ENCODE data around the gene MCRS1. TPM values are rescaled to one million over a fixed set of nuclear protein-coding genes. Genes with fewer than 3 reads are reported as not detected.

The MCRS1 gene
- total and polyA plus RNA-seq, 4 donors, result 20.0 to 33.1 (median 26.1) TPM

DNA sequence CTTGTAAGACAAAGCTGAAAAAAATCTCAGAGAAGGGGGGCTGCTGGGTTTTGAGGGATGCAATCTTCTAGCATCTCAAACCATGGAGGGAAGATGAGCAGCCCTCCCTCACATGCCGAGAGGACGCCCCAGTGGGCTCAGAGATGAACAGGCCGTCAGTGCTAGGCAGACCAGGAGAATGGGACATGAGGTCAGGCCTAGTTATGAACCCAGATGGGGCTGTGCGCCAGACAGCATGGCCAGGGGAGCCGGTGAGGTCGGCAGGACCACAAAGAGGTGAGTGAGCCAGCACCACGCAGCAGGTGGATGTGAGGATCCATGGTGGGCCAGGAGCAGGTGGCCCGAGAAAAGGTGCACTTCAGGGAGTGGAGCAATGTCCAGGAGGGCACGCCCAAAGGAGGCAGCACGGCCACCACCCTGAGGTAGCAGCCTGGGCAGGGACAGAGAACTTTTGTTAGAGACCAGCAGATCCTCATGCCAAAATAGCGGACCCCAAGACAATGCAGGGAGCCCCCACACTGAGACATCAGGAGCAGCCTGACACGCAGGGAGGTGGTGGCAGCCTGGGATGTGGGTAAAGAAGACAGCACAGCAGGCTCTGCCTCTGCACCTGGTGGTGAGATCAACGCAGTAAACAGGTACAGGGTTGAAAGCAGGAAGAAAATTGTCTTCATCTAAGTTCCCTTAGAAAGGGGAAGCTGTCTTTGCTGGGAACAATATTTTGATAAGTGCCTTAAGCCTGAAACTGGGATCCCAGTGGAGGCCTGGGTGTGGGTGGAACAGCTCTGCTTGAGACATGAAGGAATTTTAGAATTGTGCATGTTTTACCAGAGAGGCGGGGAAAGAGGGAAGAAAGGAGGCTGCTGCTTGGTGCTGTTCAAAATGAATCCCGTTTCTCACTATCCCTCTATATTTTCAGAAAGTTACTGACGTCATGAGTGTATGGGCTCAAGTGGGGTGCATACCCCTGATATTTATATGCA lies 17.8 kb upstream of the MCRS1 start:
- no peak for TF ChIP-seq HNF4A (conservative IDR thresholded peaks at IDR 0.05)
- TF ChIP-seq YY1 (IDR thresholded peaks at IDR 0.05), result no peak
- no peak for TF ChIP-seq GABPA (IDR thresholded peaks at IDR 0.05 in 1 of 2, conservative IDR thresholded peaks at IDR 0.05 in 1 of 2)
- no peak for TF ChIP-seq EGR1 (IDR thresholded peaks at IDR 0.05; ENCODE audit: low read depth in 2 of 2)
- TF ChIP-seq FOXA2 (IDR thresholded peaks at IDR 0.05), result no peak
- TF ChIP-seq, protein P1, sequence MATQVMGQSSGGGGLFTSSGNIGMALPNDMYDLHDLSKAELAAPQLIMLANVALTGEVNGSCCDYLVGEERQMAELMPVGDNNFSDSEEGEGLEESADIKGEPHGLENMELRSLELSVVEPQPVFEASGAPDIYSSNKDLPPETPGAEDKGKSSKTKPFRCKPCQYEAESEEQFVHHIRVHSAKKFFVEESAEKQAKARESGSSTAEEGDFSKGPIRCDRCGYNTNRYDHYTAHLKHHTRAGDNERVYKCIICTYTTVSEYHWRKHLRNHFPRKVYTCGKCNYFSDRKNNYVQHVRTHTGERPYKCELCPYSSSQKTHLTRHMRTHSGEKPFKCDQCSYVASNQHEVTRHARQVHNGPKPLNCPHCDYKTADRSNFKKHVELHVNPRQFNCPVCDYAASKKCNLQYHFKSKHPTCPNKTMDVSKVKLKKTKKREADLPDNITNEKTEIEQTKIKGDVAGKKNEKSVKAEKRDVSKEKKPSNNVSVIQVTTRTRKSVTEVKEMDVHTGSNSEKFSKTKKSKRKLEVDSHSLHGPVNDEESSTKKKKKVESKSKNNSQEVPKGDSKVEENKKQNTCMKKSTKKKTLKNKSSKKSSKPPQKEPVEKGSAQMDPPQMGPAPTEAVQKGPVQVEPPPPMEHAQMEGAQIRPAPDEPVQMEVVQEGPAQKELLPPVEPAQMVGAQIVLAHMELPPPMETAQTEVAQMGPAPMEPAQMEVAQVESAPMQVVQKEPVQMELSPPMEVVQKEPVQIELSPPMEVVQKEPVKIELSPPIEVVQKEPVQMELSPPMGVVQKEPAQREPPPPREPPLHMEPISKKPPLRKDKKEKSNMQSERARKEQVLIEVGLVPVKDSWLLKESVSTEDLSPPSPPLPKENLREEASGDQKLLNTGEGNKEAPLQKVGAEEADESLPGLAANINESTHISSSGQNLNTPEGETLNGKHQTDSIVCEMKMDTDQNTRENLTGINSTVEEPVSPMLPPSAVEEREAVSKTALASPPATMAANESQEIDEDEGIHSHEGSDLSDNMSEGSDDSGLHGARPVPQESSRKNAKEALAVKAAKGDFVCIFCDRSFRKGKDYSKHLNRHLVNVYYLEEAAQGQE (IDR thresholded peaks at IDR 0.05), result no peak
- no peak for TF ChIP-seq FOXA1 (IDR thresholded peaks at IDR 0.05)
- TF ChIP-seq ZBTB33 (IDR thresholded peaks at IDR 0.05), result no peak
- TF ChIP-seq TAF1 (conservative IDR thresholded peaks at IDR 0.05), result no peak
- TF ChIP-seq CTCF (IDR thresholded peaks at IDR 0.05; ENCODE audit: low read depth, low read length, missing input control), result no peak
- TF ChIP-seq NR2F2 (IDR thresholded peaks at IDR 0.05), result no peak
- TF ChIP-seq SP1 (IDR thresholded peaks at IDR 0.05), result no peak
- Histone ChIP-seq H3K9me3 (ENCODE audit: control insufficient read depth in 4 of 4, low read length in 3 of 4) (no peaks in the 10 kb centered on the region), H3K27me3 (ENCODE audit: control insufficient read depth in 4 of 4, insufficient read depth in 4 of 4, low read length in 3 of 4) (no peaks in the 10 kb centered on the region), H3K4me3 (ENCODE audit: low read depth in 1 of 3, low read length in 3 of 3) (no peak overlapping the region), H3K36me3 (ENCODE audit: control insufficient read depth in 4 of 4, insufficient read depth in 3 of 4, low read depth in 1 of 4, low read length in 3 of 4) (peaks cover 0 to 2% (median 0%) of the 10 kb centered on the region in 4 donors), H3K27ac (ENCODE audit: low read depth in 1 of 2, low read length in 2 of 2) (no peak overlapping the region), H3K9ac (ENCODE audit: low read depth in 1 of 2, low read length in 2 of 2) (no peak overlapping the region), H3K4me1 (ENCODE audit: control insufficient read depth in 4 of 4, insufficient read depth in 4 of 4, low read length in 3 of 4) (peaks cover 0 to 4% (median under 1%) of the 10 kb centered on the region in 4 donors)
- 92% methylated on average over 16 of the region's 16 CpGs for WGBS
- no peak for DNase-seq (ENCODE audit: low spot score)

GRCh38 chr12:49584591-49584990 lies 16.6 kb upstream of the MCRS1 start:
- TF ChIP-seq, protein P2, sequence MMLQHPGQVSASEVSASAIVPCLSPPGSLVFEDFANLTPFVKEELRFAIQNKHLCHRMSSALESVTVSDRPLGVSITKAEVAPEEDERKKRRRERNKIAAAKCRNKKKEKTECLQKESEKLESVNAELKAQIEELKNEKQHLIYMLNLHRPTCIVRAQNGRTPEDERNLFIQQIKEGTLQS (IDR thresholded peaks at IDR 0.05), result no peak
- TF ChIP-seq GABPA (IDR thresholded peaks at IDR 0.05 in 1 of 2, conservative IDR thresholded peaks at IDR 0.05 in 1 of 2) (no peak), FOXA2 (IDR thresholded peaks at IDR 0.05) (no peak), CTCF (IDR thresholded peaks at IDR 0.05; ENCODE audit: low read depth, low read length, missing input control) (no peak), EGR1 (IDR thresholded peaks at IDR 0.05; ENCODE audit: low read depth in 2 of 2) (no peak), FOXA1 (IDR thresholded peaks at IDR 0.05) (no peak), ZBTB33 (IDR thresholded peaks at IDR 0.05) (no peak), SP1 (IDR thresholded peaks at IDR 0.05) (no peak), HNF4A (conservative IDR thresholded peaks at IDR 0.05) (no peak), HNF4G (IDR thresholded peaks at IDR 0.05) (no peak), NR2F2 (IDR thresholded peaks at IDR 0.05) (no peak), RAD21 (IDR thresholded peaks at IDR 0.05) (no peak), MAX (IDR thresholded peaks at IDR 0.05) (no peak), JUND (IDR thresholded peaks at IDR 0.05) (no peak)

More at GRCh38 chr12:49584591-49584990, 16.6 kb upstream of the MCRS1 start:
- H3K36me3 ChIP-seq (ENCODE audit: control insufficient read depth in 4 of 4, insufficient read depth in 3 of 4, low read depth in 1 of 4, low read length in 3 of 4), result peaks cover 0 to 2% (median 0%) of the 10 kb centered on the region in 4 donors
- no peak for DNase-seq (ENCODE audit: low spot score)
- no peak overlapping the region for H3K4me3 ChIP-seq (ENCODE audit: low read depth in 1 of 3, low read length in 3 of 3)
- H3K9me3 ChIP-seq (ENCODE audit: control insufficient read depth in 4 of 4, low read length in 3 of 4), result no peaks in the 10 kb centered on the region
- H3K27me3 ChIP-seq (ENCODE audit: control insufficient read depth in 4 of 4, insufficient read depth in 4 of 4, low read length in 3 of 4), result no peaks in the 10 kb centered on the region
- H3K9ac ChIP-seq (ENCODE audit: low read depth in 1 of 2, low read length in 2 of 2), result no peak overlapping the region
- H3K27ac ChIP-seq (ENCODE audit: low read depth in 1 of 2, low read length in 2 of 2), result no peak overlapping the region
- H3K4me1 ChIP-seq (ENCODE audit: control insufficient read depth in 4 of 4, insufficient read depth in 4 of 4, low read length in 3 of 4), result peaks cover 0 to 8% (median 5%) of the 10 kb centered on the region in 4 donors
- WGBS, result 87% methylated on average over 7 of the region's 7 CpGs
